H1 (cell line): ENCODE measurements around the gene GGT6. TPM values are rescaled to one million over a fixed set of nuclear protein-coding genes. Genes with fewer than 3 reads are reported as not detected.

Experiments used
- CTCF ChIA-PET: fragments of 300-600 bp; sonication (Branson Sonifier 250); formaldehyde crosslinking; loops from one replicate; lab custom pipeline; 2021; ENCODE audit not compliant: partially characterized antibody; lab: Charles Lee
- POLR2A ChIA-PET: fragments of 300-600 bp; sonication (Branson Sonifier 250); formaldehyde crosslinking; loops from one replicate; lab custom pipeline; 2021; ENCODE audit warnings: inconsistent platforms; ENCODE audit not compliant: partially characterized antibody; lab: Charles Lee
- DNase-seq, 2 experiments: peaks; one replicate each; pipeline versions ENCODE4 v3.0.0 to v3.0.0-alpha.2; 2010 to 2022; ENCODE audit warnings: low spot score in 2 of 2, low read depth in 1 of 2, mixed read lengths in 1 of 2
- FAIRE-seq: peaks from 2 replicates; lab custom pipeline; 2011; peaks lifted over from hg19 to GRCh38; lab: Jason Lieb, UNC
- H2AFZ ChIP-seq: 2 replicates; pipeline ENCODE4 v1.8.1; 2012; ENCODE audit warnings: low read length, inconsistent platforms
- H2AK5ac ChIP-seq: 2 replicates; pipeline ENCODE4 v1.6.1; 2013; ENCODE audit warnings: low read depth, low read length
- H2BK120ac ChIP-seq: replicated peaks from 2 replicates; pipeline ENCODE3; 2013; ENCODE audit warnings: low read depth, low read length, inconsistent platforms
- H2BK12ac ChIP-seq: 2 replicates; pipeline ENCODE4 v1.6.1; 2013; ENCODE audit warnings: low read depth, low read length
- H2BK15ac ChIP-seq: 2 replicates; pipeline ENCODE4 v1.6.1; 2013; ENCODE audit warnings: low read length
- H2BK20ac ChIP-seq: 2 replicates; pipeline ENCODE4 v1.6.1; 2013; ENCODE audit warnings: low read length
- H2BK5ac ChIP-seq: 2 replicates; pipeline ENCODE4 v1.6.1; 2013; ENCODE audit warnings: low read depth, low read length
- H3K14ac ChIP-seq: 2 replicates; pipeline ENCODE4 v1.6.1; 2013; ENCODE audit warnings: inconsistent platforms; ENCODE audit not compliant: insufficient read length
- H3K18ac ChIP-seq: 2 replicates; pipeline ENCODE4 v1.6.1; 2013; ENCODE audit warnings: low read length; ENCODE audit errors: extremely low read depth
- H3K23ac ChIP-seq: 2 replicates; pipeline ENCODE4 v1.6.1; 2013; ENCODE audit warnings: inconsistent platforms; ENCODE audit not compliant: insufficient read length
- H3K23me2 ChIP-seq: 2 replicates; pipeline ENCODE4 v1.6.1; 2013; ENCODE audit warnings: low read depth, low read length
- H3K27ac ChIP-seq: 2 replicates; pipeline ENCODE4 v1.6.1; 2011; ENCODE audit warnings: low read depth, low read length, inconsistent platforms
- H3K27me3 ChIP-seq, 4 experiments: replicated peaks in 1 of 4; 1 replicate in 1 of 4; 2 replicates in 3 of 4; pipeline versions ENCODE4 v1.6.1 to v1.8.1; 2011 to 2013; ENCODE audit warnings: low read length in 3 of 4, mild to moderate bottlenecking in 3 of 4, inconsistent platforms in 2 of 4, mixed read lengths in 2 of 4, moderate library complexity in 1 of 4; ENCODE audit not compliant: control insufficient read depth in 3 of 4, insufficient read depth in 3 of 4; ENCODE audit errors: extremely low read depth in 1 of 4
- H3K36me3 ChIP-seq, 4 experiments: 2 replicates each; pipeline versions ENCODE4 v1.6.1 to v1.8.1; 2011 to 2013; ENCODE audit warnings: mild to moderate bottlenecking in 4 of 4, low read length in 3 of 4, moderate library complexity in 2 of 4, control low read depth in 1 of 4, inconsistent platforms in 1 of 4; ENCODE audit not compliant: insufficient read depth in 4 of 4, control insufficient read depth in 2 of 4
- H3K4ac ChIP-seq: replicated peaks from 2 replicates; pipeline ENCODE3; 2013; ENCODE audit warnings: low read length, low read depth, mixed read lengths, inconsistent platforms; ENCODE audit not compliant: insufficient read length
- H3K4me1 ChIP-seq, 4 experiments: replicated peaks in 1 of 4; 1 replicate in 1 of 4; 2 replicates in 3 of 4; pipeline versions ENCODE4 v1.6.1 to v1.8.1; 2011 to 2013; ENCODE audit warnings: low read length in 3 of 4, inconsistent platforms in 2 of 4, mixed read lengths in 1 of 4; ENCODE audit not compliant: insufficient read depth in 4 of 4, control insufficient read depth in 3 of 4
- H3K4me2 ChIP-seq, 2 experiments: 2 replicates each; pipeline versions ENCODE4 v1.6.1 to v1.8.1; 2011 to 2013; ENCODE audit warnings: low read depth in 2 of 2, low read length in 2 of 2, control low read depth in 1 of 2, inconsistent platforms in 1 of 2, mild to moderate bottlenecking in 1 of 2; ENCODE audit not compliant: insufficient read depth in 1 of 2
- H3K4me3 ChIP-seq, 4 experiments: fragments of 200-600, 300-600 bp in 1 of 4; sonication (generic), shearing (Covaris generic), sonication (Bioruptor Twin) in 1 of 4; 2 replicates each; pipeline versions ENCODE4 v1.5.1 to v1.8.1; 2011 to 2016; ENCODE audit warnings: low read length in 4 of 4, low read depth in 3 of 4, control low read depth in 2 of 4, inconsistent platforms in 2 of 4, mild to moderate bottlenecking in 2 of 4, mixed read lengths in 1 of 4, moderate library complexity in 1 of 4; ENCODE audit not compliant: insufficient read depth in 2 of 4; ENCODE audit errors: extremely low read depth in 1 of 4
- H3K56ac ChIP-seq: replicated peaks from 2 replicates; pipeline ENCODE3; 2013; ENCODE audit warnings: low read depth, mild to moderate bottlenecking, mixed read lengths, low read length, inconsistent platforms; ENCODE audit not compliant: insufficient read length
- H3K79me1 ChIP-seq: 2 replicates; pipeline ENCODE4 v1.6.1; 2013; ENCODE audit warnings: low read depth, low read length, control low read depth
- H3K79me2 ChIP-seq, 2 experiments: 2 replicates each; pipeline versions ENCODE4 v1.6.1 to v1.8.1; 2012 to 2013; ENCODE audit warnings: low read length in 2 of 2, mild to moderate bottlenecking in 2 of 2, inconsistent platforms in 1 of 2; ENCODE audit not compliant: insufficient read depth in 2 of 2, control insufficient read depth in 1 of 2
- H3K9ac ChIP-seq, 4 experiments: replicated peaks in 1 of 4; 1 replicate in 1 of 4; 2 replicates in 3 of 4; pipeline versions ENCODE4 v1.6.1 to v1.8.1; 2011 to 2013; ENCODE audit warnings: low read depth in 3 of 4, low read length in 3 of 4, control low read depth in 2 of 4, mild to moderate bottlenecking in 2 of 4, moderate library complexity in 2 of 4, inconsistent platforms in 1 of 4; ENCODE audit errors: extremely low read depth in 1 of 4
- H3K9me3 ChIP-seq, 2 experiments: 2 replicates each; pipeline versions ENCODE4 v1.6.1 to v1.8.1; 2012 to 2013; ENCODE audit warnings: mild to moderate bottlenecking in 2 of 2, moderate library complexity in 2 of 2, control low read depth in 1 of 2, inconsistent platforms in 1 of 2, low read depth in 1 of 2, low read length in 1 of 2, mixed read lengths in 1 of 2; ENCODE audit not compliant: insufficient read depth in 2 of 2
- H4K20me1 ChIP-seq, 2 experiments: replicated peaks in 1 of 2; 2 replicates each; pipeline versions ENCODE3 to v1.8.1; 2011 to 2013; ENCODE audit warnings: inconsistent platforms in 2 of 2, low read length in 2 of 2, mild to moderate bottlenecking in 1 of 2; ENCODE audit not compliant: insufficient read depth in 2 of 2, control insufficient read depth in 1 of 2
- H4K5ac ChIP-seq: 2 replicates; pipeline ENCODE4 v1.6.1; 2013; ENCODE audit warnings: low read length, low read depth, mixed read lengths, inconsistent platforms; ENCODE audit not compliant: insufficient read length
- H4K8ac ChIP-seq: 2 replicates; pipeline ENCODE4 v1.8.0; 2013; ENCODE audit warnings: mild to moderate bottlenecking, moderate library complexity, low read length, inconsistent platforms; ENCODE audit not compliant: insufficient read depth; ENCODE audit errors: extremely low read depth
- H4K91ac ChIP-seq: replicated peaks from 2 replicates; pipeline ENCODE3; 2013; ENCODE audit warnings: low read length, mixed read lengths, inconsistent platforms; ENCODE audit not compliant: insufficient read length
- CHD2 ChIP-seq: IDR thresholded peaks from 2 replicates; pipeline ENCODE4 v1.6.1; 2012; ENCODE audit warnings: low read length, improper control_type of control experiment
- JUN ChIP-seq: IDR thresholded peaks from 2 replicates; pipeline ENCODE4 v1.6.1; 2011; ENCODE audit warnings: low read depth, mild to moderate bottlenecking, improper control_type of control experiment, low read length
- POLR2A ChIP-seq, 2 experiments: IDR thresholded peaks; 1 replicate in 1 of 2; 2 replicates in 1 of 2; pipeline ENCODE4 v1.6.1; 2011; ENCODE audit warnings: low read depth in 2 of 2, low read length in 2 of 2, mild to moderate bottlenecking in 2 of 2; ENCODE audit errors: control extremely low read depth in 1 of 2
- TAF7 ChIP-seq: optimal IDR thresholded peaks from 2 replicates; pipeline ENCODE3; 2011; ENCODE audit warnings: low read depth, mild to moderate bottlenecking, inconsistent platforms, low read length, moderate library complexity, borderline replicate concordance
- WGBS, 2 experiments: shearing (Covaris generic) in 1 of 2; methylation state at CpG; one replicate each; pipeline versions ENCODE4 v1.1.6 to v1.1.7; 2013 to 2015; ENCODE audit warnings: low lambda C conversion rate in 2 of 2, mixed read lengths in 2 of 2, inconsistent platforms in 1 of 2, low coverage in 1 of 2, missing lambda C conversion rate in 1 of 2; ENCODE audit not compliant: insufficient replicate concordance in 2 of 2, insufficient coverage in 1 of 2, insufficient read length in 1 of 2; ENCODE audit errors: extremely low coverage in 1 of 2, missing lambda C conversion rate in 1 of 2; 5-methylcytosine and 5-hydroxymethylcytosine counted together
- polyA plus RNA-seq, 7 experiments: library from polyadenylated mRNA; depleted of rRNA in 3 of 7; stranded (reverse) in 5 of 7; unstranded in 2 of 7; fragments of >200 nt in 5 of 7; fragments of 200-250 nt in 2 of 7; gene quantifications; 1 replicate in 5 of 7; 2 replicates in 1 of 7; 4 replicates in 1 of 7; pipeline versions ENCODE4 v1.2.1 to v1.2.3, GENCODE V29; 2011 to 2013; ENCODE audit warnings: missing spikeins in 2 of 7, mixed read lengths in 2 of 7
- total RNA-seq: library from RNA; stranded (reverse); fragmentation: NEBNext Ultra II Directional; extraction: Animal tissue kit (Norgen Biotek cat#: 25700); gene quantifications from 2 replicates; pipeline ENCODE4 v1.2.1, GENCODE V29; 2021

Gene GGT6
- total and polyA plus RNA-seq, 2 of the 8 experiments (the other 6 are each of a cell fraction or from before 2014, with no cell fraction given) = 0.18 TPM; not detected in 1

GRCh38 chr17:4609761-4610160 lies 49.4 kb upstream of the GGT6 start:
- Histone ChIP-seq H4K5ac (no peak overlapping the region), H2BK120ac (no peak overlapping the region), H3K9me3 (no peaks in the 10 kb centered on the region), H2BK5ac (no peak overlapping the region), H4K91ac (no peak overlapping the region), H2BK15ac (no peak overlapping the region), H4K20me1 (no peaks in the 10 kb centered on the region), H3K14ac (no peak overlapping the region), H3K4me3 (no peak overlapping the region), H2BK20ac (no peak overlapping the region), H2AFZ (no peak overlapping the region), H3K23ac (no peak overlapping the region), H3K23me2 (no peaks in the 10 kb centered on the region), H3K79me2 (no peaks in the 10 kb centered on the region), H3K18ac (no peak overlapping the region), H3K79me1 (no peaks in the 10 kb centered on the region), H3K9ac (no peak overlapping the region), H3K56ac (no peak overlapping the region), H3K4me2 (no peak overlapping the region), H3K4ac (no peak overlapping the region), H3K27me3 (no peaks in the 10 kb centered on the region; a peak in 1 of 7 replicates), H2AK5ac (no peak overlapping the region; the same call in 1 of the 2 replicates), H2BK12ac (no peak overlapping the region), H3K27ac (no peak overlapping the region), H3K36me3 (no peaks in the 10 kb centered on the region), H3K4me1 (peaks cover 0 to 6% (median 0%) of the 10 kb centered on the region in 4 experiments; a peak in 1 of 7 replicates), H4K8ac (no peak overlapping the region)
- 89% methylated on average over 7 of the region's 7 CpGs; no CpG with 5 or more reads in 1 of the 2 experiments for WGBS, 2 experiments
- FAIRE-seq (no peak), DNase-seq (no peak)
- CTCF ChIA-PET = interaction anchor here (0.7 to 6.8 kb wide), 9 partner anchors 15 to 53 kb away, joined by 3 to 51 read pairs (median 4); partner anchors contain the start of gene SMTNL2
- POLR2A ChIA-PET = interaction anchor here (0.6 to 1.8 kb wide), 2 partner anchors 11 to 128 kb away, joined by 3 to 8 read pairs; no protein-coding TSS in a partner anchor
- TF ChIP-seq TAF7 = no peak
- TF ChIP-seq CHD2 = no peak
- TF ChIP-seq JUN = no peak
- no peak for TF ChIP-seq POLR2A (IDR thresholded peaks at IDR 0.05; ENCODE audit: control extremely low read depth in 1 of 2, low read depth in 2 of 2, low read length in 2 of 2)
